Pancreas (tissue), 10 donors: ENCODE data around the gene FGD4. TPM values are rescaled to one million over a fixed set of nuclear protein-coding genes. Genes with fewer than 3 reads are reported as not detected.

Source experiments
- ATAC-seq, 4 donors: fragments of 200-7000 bp; cut with Tn5 transposase; one replicate each; pipeline versions ENCODE4 v1.8.0 to v1.9.1; 2020; ENCODE audit warnings: mild to moderate bottlenecking in 4 of 4, moderate library complexity in 4 of 4
- DNase-seq, 6 donors: peaks; one replicate each; pipeline ENCODE4 v3.0.0-alpha.2; 2020
- FAIRE-seq: peaks from 2 replicates; lab custom pipeline; 2012; peaks lifted over from hg19 to GRCh38; lab: Jason Lieb, UNC
- H3K27ac ChIP-seq, 4 donors: fragments of 200-600 bp; sonication (generic); 1 replicate in 3 of 4; 2 replicates in 1 of 4; pipeline versions ENCODE4 v1.5.0 to v1.8.0; 2020
- H3K27me3 ChIP-seq, 4 donors: fragments of 200-600 bp; one replicate each; pipeline ENCODE4 v1.8.0; 2021
- H3K36me3 ChIP-seq, 3 donors: fragments of 200-600 bp; sonication (generic) in 1 of 3; one replicate each; pipeline versions ENCODE4 v1.5.0 to v1.8.0; 2020 to 2021
- H3K4me1 ChIP-seq, 3 donors: fragments of 200-600 bp; one replicate each; pipeline ENCODE4 v1.8.0; 2021
- H3K4me3 ChIP-seq, 4 donors: fragments of 200-600 bp; sonication (generic) in 2 of 4; one replicate each; pipeline versions ENCODE4 v1.5.0 to v1.8.0; 2020 to 2021
- H3K9me3 ChIP-seq, 4 donors: fragments of 200-600 bp; one replicate each; pipeline ENCODE4 v1.8.0; 2021
- CTCF ChIP-seq, 4 donors: fragments of 200-600 bp; sonication (generic) in 3 of 4; IDR thresholded peaks; one replicate each; pipeline versions ENCODE4 v1.5.0 to v1.8.0; 2021; ENCODE audit warnings: antibody characterized with exemption in 4 of 4
- WGBS, 2 donors: extraction: QIAGEN DNeasy Blood & Tissue Kit; methylation state at CpG; one replicate each; pipeline ENCODE4 v1.1.7; 2013; 5-methylcytosine and 5-hydroxymethylcytosine counted together
- intact Hi-C, 3 donors: fragments of 100-400 bp; cut with DNase I; formaldehyde crosslinking; loops; one replicate each; pipeline versions ENCODE4 v1.11.1 to v1.14.2; 2022
- polyA plus RNA-seq, 2 donors: library from polyadenylated mRNA; stranded (reverse); fragments of 200-250 nt; gene quantifications; one replicate each; pipeline ENCODE4 v1.2.3, GENCODE V29; 2013
- total RNA-seq, 6 donors: library from RNA; stranded (reverse); fragmentation: NEBNext Ultra II Directional in 4 of 6; extraction: Animal tissue kit (Norgen Biotek cat#: 25700) in 4 of 6; gene quantifications; one replicate each; pipeline versions ENCODE4 v1.2.1 to v1.2.4, GENCODE V29; 2021 to 2023
- donor health status: healthy with polysubstance abuse.
- donor health status: DM: no; HTN: no; CAD: no; lungs with moderate emphysema.
- donor health status: DM: no; HTN: no; CAD: no.
- donor health status: control.
- donor health status: control.
- donor health status: Bipolar disorder and iron deficiency.
- donor health status: DM: yes; HTN: yes; CAD: no.
- donor health status: DM: no; HTN: no; CAD: no.
- donor health status: DM: no; HTN: no; CAD: no.
- donor health status: DM: yes; HTN: yes; CAD: no.

The FGD4 gene
- total and polyA plus RNA-seq, 8 donors, result 3.6 to 26.5 (median 14.5) TPM

GRCh38 chr12:32618115-32618514 is 218.8 kb downstream of the FGD4 start:
- Histone ChIP-seq H3K4me3 (no peak overlapping the region), H3K9me3 (no peaks in the 10 kb centered on the region), H3K27ac (no peak overlapping the region), H3K27me3 (no peaks in the 10 kb centered on the region), H3K36me3 (peaks cover 0 to 19% (median 0%) of the 10 kb centered on the region in 3 donors), H3K4me1 (no peaks in the 10 kb centered on the region)
- no peak for FAIRE-seq
- intact Hi-C loops, result no loop called here
- WGBS, 2 donors, result 55 to 64% methylated on average over 3 of the region's 3 CpGs
- no peak for DNase-seq
- no peak for TF ChIP-seq CTCF (IDR thresholded peaks at IDR 0.05)
- ATAC-seq, result no peak

- no peaks in the 10 kb centered on the region for H3K9me3 ChIP-seq
- intact Hi-C loops, result no loop called here
- WGBS, 2 donors, result 96 to 97% methylated on average over 4 of the region's 4 CpGs
- H3K36me3 ChIP-seq, result peaks cover 0 to 58% (median 3%) of the 10 kb centered on the region in 3 donors
- no peak for TF ChIP-seq CTCF (IDR thresholded peaks at IDR 0.05)
- no peak overlapping the region for H3K27ac ChIP-seq
- ATAC-seq, result no peak
- DNase-seq, result no peak
- no peaks in the 10 kb centered on the region for H3K27me3 ChIP-seq
- H3K4me1 ChIP-seq, result no peaks in the 10 kb centered on the region
- FAIRE-seq, result no peak
- H3K4me3 ChIP-seq, result no peak overlapping the region
Observed at GRCh38 chr12:32627976-32628375, 228.6 kb downstream of the FGD4 start.

GRCh38 chr12:32641287-32641901 is 242.0 kb downstream of the FGD4 start:
- intact Hi-C loops, result no loop called here
- no peak for DNase-seq
- 92 to 93% methylated on average over 6 of the region's 6 CpGs for WGBS, 2 donors
- Histone ChIP-seq H3K9me3 (no peaks in the 10 kb centered on the region), H3K36me3 (peaks cover 3 to 47% (median 7%) of the 10 kb centered on the region in 3 donors), H3K4me3 (no peak overlapping the region), H3K27me3 (no peaks in the 10 kb centered on the region), H3K27ac (no peak overlapping the region), H3K4me1 (no peaks in the 10 kb centered on the region)
- FAIRE-seq, result no peak
- no peak for TF ChIP-seq CTCF (IDR thresholded peaks at IDR 0.05)
- ATAC-seq, result peak in 1 of 4 donors; percentile 56

- H3K27me3 ChIP-seq, result no peaks in the 10 kb centered on the region
- 80 to 90% methylated on average over 2 of the region's 2 CpGs for WGBS, 2 donors
- FAIRE-seq (peak; percentile 13), DNase-seq (no peak), ATAC-seq (no peak)
- intact Hi-C loops, result no loop called here
- H3K36me3 ChIP-seq, result peaks cover 3 to 29% (median 7%) of the 10 kb centered on the region in 3 donors
- no peaks in the 10 kb centered on the region for H3K9me3 ChIP-seq
- no peaks in the 10 kb centered on the region for H3K4me1 ChIP-seq
- H3K27ac ChIP-seq, result no peak overlapping the region
- no peak for TF ChIP-seq CTCF (IDR thresholded peaks at IDR 0.05)
- no peak overlapping the region for H3K4me3 ChIP-seq
Observed at GRCh38 chr12:32644431-32644830, 245.1 kb downstream of the FGD4 start.

- Histone ChIP-seq H3K4me3 (no peak overlapping the region), H3K27ac (no peak overlapping the region), H3K4me1 (no peaks in the 10 kb centered on the region), H3K27me3 (no peaks in the 10 kb centered on the region), H3K36me3 (peaks cover 0 to 7% (median 0%) of the 10 kb centered on the region in 3 donors), H3K9me3 (no peaks in the 10 kb centered on the region)
- ATAC-seq (no peak), FAIRE-seq (no peak), DNase-seq (no peak)
- 78 to 91% methylated on average over 3 of the region's 3 CpGs for WGBS, 2 donors
- intact Hi-C loops, result no loop called here
- TF ChIP-seq CTCF (IDR thresholded peaks at IDR 0.05), result no peak
Observed at GRCh38 chr12:32647275-32647674, 247.9 kb downstream of the FGD4 start.
